OCI-LY7 (cell line): ENCODE data around the gene RNF213.

Source experiments
- EZH2phosphoT487 ChIP-seq: fragments of 200-600 bp; sonication (generic); IDR thresholded peaks from 2 replicates; pipeline ENCODE4 v1.6.1; 2018; ENCODE audit warnings: low read depth, borderline replicate concordance, mild to moderate bottlenecking, mixed run types, antibody characterized with exemption, low read length, moderate library complexity, mixed read lengths
- TF ChIP-seq, protein P1 (sequence below): fragments of 200-600 bp; sonication (generic); conservative IDR thresholded peaks from 2 replicates; pipeline ENCODE4 v1.5.1; 2014; ENCODE audit warnings: mild to moderate bottlenecking, antibody characterized with exemption, low read length, moderate library complexity, mixed read lengths

DNA sequence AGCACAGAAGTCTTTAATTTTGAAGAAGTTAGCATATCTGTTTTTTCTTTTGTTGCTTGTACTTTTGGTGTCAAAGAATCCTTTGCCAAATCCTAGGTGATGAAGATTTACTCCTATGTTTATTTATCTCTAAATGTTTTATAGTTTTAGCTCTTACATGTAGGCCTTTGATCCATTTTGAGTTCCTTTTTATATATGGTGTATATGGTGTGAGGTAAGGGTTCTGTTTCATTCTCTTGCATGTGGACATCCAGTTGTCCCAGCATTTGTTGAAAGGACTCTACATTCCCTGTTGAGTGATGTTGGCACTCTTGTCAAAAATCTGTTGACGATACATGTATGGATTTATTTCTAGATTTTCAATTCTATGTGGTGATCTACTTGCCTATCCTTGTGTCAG, 62.2 kb downstream of the RNF213 start:
- TF ChIP-seq, protein P1, sequence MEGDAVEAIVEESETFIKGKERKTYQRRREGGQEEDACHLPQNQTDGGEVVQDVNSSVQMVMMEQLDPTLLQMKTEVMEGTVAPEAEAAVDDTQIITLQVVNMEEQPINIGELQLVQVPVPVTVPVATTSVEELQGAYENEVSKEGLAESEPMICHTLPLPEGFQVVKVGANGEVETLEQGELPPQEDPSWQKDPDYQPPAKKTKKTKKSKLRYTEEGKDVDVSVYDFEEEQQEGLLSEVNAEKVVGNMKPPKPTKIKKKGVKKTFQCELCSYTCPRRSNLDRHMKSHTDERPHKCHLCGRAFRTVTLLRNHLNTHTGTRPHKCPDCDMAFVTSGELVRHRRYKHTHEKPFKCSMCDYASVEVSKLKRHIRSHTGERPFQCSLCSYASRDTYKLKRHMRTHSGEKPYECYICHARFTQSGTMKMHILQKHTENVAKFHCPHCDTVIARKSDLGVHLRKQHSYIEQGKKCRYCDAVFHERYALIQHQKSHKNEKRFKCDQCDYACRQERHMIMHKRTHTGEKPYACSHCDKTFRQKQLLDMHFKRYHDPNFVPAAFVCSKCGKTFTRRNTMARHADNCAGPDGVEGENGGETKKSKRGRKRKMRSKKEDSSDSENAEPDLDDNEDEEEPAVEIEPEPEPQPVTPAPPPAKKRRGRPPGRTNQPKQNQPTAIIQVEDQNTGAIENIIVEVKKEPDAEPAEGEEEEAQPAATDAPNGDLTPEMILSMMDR = no peak
- TF ChIP-seq EZH2phosphoT487 = no peak
